Neural progenitor cell (in vitro differentiated cells): Measurements from ENCODE around the gene FBXW5.

ENCODE experiments used
- CTCF ChIP-seq: fragments of 200-600 bp; sonication (generic); IDR thresholded peaks from 2 replicates; pipeline ENCODE4 v1.5.1; 2017; ENCODE audit warnings: antibody characterized with exemption, mild to moderate bottlenecking
- EZH2 ChIP-seq: fragments of 200-600 bp; sonication (generic); IDR thresholded peaks from 2 replicates; pipeline ENCODE4 v1.6.1; 2017; ENCODE audit warnings: antibody characterized with exemption, mild to moderate bottlenecking, moderate library complexity
- EZH2phosphoT487 ChIP-seq: fragments of 200-600 bp; sonication (generic); IDR thresholded peaks from 2 replicates; pipeline ENCODE4 v1.6.1; 2017; ENCODE audit warnings: antibody characterized with exemption

GRCh38 chr9:136977223-136977622, 32.7 kb upstream of the FBXW5 start, which contains the start of gene PTGDS:
- TF ChIP-seq EZH2 (no peak), CTCF (no peak), EZH2phosphoT487 (no peak)
